GM12891 (cell line): ENCODE data around the gene NPBWR2.
"Not testable (repeated sequence)": the region's sequence is repeated elsewhere in the genome, so short reads cannot be mapped to it uniquely, and the experiment has no call there.

Source experiments
- DNase-seq: peaks from one replicate; pipeline ENCODE4 v3.0.0; 2011; ENCODE audit warnings: low spot score; ENCODE audit not compliant: insufficient read length
- FAIRE-seq: peaks from 2 replicates; lab custom pipeline; 2011; peaks lifted over from hg19 to GRCh38; lab: Jason Lieb, UNC
- PAX5 ChIP-seq: IDR thresholded peaks from 2 replicates; pipeline ENCODE4 v1.6.1; 2011; ENCODE audit warnings: low read length, moderate library complexity, mild to moderate bottlenecking; ENCODE audit not compliant: insufficient read depth, severe bottlenecking
- POLR2A ChIP-seq: IDR thresholded peaks from 2 replicates; pipeline ENCODE4 v1.6.1; 2011; ENCODE audit warnings: low read depth, low read length, control low read depth
- POLR2AphosphoS5 ChIP-seq: IDR thresholded peaks from 2 replicates; pipeline ENCODE4 v1.6.1; 2011; ENCODE audit warnings: low read depth, low read length, control low read depth
- POU2F2 ChIP-seq: IDR thresholded peaks from 2 replicates; pipeline ENCODE4 v1.6.1; 2011; ENCODE audit warnings: low read depth, mild to moderate bottlenecking, control low read depth, low read length, moderate library complexity
- SPI1 ChIP-seq: IDR thresholded peaks from 2 replicates; pipeline ENCODE4 v1.6.1; 2011; ENCODE audit warnings: low read depth, low read length, control low read depth
- TAF1 ChIP-seq: IDR thresholded peaks from 2 replicates; pipeline ENCODE4 v1.6.1; 2011; ENCODE audit warnings: low read depth, low read length, control low read depth

Gene NPBWR2

DNA sequence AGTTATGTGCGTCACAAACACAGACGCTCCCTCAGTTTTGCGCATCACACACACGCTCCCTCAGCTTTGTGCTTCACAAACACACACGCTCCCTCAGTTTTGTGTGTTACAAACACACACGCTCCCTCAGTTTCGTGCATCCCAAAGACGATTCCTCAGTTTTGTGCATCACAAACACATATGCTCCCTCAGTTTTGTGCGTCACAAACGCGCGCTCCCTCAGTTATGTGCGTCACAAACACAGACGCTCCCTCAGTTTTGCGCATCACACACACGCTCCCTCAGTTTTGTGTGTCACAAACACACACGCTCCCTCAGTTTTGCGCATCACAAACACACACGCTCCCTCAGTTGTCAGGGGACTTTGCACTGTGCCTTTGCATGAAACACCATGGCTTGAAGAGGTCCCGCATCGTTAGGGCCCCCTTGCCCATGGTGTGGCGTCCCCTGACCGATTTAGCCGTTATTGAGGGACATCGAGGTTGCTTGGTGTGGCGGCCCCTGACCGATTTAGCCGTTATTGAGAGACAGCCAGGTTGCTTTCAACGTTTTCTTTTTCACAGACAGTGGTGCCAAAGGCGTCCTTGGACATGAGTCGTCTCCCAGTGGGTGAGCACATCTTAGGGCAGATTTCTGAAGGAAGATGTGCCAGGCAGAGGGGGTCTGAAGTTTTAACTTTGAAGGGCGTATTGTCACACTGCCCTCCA is 28.8 kb upstream of the NPBWR2 start:
- DNase-seq (no peak), FAIRE-seq (no peak)
- TF ChIP-seq SPI1 (no peak), PAX5 (no peak), POLR2AphosphoS5 (no peak), POU2F2 (no peak), TAF1 (no peak), POLR2A (no peak)

DNA sequence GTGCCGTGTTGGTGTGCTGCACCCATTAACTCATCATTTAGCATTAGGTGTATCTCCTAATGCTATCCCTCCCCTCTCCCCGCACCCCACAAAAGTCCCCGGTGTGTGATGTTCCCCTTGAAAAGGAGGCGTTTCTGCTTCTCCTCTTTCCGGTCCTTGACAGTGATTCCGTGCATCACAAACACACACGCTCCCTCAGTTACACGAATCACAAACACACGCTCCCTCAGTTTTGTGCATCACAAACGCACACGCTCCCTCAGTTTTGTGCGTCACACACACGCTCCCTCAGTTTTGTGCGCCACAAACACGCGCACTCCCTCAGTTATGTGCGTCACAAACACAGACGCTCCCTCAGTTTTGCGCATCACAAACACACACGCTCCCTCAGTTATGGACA is 27.4 kb upstream of the NPBWR2 start:
- not testable (repeated sequence) for DNase-seq, FAIRE-seq

DNA sequence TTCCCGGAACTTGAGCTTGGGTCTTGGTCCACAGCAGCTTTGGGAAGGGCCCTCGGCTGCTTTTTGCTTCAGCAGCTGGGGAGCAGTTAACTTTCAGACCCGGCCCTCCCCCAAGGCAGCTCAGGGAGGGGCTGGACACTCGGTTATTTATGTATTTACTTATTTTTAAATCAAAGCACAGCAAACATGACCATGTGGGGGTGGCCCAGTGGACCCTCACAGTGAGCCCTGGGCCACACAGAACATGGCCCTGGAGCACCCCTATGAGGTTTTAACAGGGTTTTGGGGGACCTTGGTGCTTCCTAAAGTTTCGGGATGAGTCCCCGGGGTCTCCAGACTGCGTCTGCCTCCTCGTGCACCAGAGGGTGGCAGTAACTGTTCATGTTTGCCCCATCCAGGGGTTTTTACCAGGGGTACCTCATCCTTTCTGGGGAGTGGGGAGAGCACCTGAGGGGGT is 26.6 kb upstream of the NPBWR2 start:
- no peak for FAIRE-seq

DNA sequence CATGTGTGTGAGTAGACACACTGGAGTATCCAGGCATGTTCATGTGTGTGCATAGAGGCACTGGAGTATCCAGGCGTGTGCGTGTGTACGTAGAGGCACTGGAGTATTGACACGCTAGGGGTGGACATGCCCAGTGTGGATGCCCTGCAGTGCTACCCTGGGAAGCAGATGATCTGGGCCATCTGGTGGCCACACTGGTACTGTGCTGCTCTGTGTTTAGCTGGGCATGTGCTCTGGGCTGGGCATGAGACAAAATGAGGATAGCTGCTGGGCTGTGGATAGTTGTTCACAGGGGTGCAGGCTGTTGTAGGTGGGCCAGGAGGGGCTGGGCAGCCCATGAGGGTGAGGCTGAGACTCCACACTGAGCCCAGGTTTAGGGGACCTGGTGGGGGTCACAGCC is 24.0 kb upstream of the NPBWR2 start:
- no peak for DNase-seq
- TF ChIP-seq TAF1 (no peak), POU2F2 (no peak), PAX5 (no peak), POLR2AphosphoS5 (no peak), SPI1 (no peak), POLR2A (no peak)
- no peak for FAIRE-seq

More for the DNA sequence above, 26.6 kb upstream of the NPBWR2 start:
- TF ChIP-seq POLR2A (no peak), PAX5 (no peak), POLR2AphosphoS5 (no peak), TAF1 (no peak)
- DNase-seq = no peak

DNA sequence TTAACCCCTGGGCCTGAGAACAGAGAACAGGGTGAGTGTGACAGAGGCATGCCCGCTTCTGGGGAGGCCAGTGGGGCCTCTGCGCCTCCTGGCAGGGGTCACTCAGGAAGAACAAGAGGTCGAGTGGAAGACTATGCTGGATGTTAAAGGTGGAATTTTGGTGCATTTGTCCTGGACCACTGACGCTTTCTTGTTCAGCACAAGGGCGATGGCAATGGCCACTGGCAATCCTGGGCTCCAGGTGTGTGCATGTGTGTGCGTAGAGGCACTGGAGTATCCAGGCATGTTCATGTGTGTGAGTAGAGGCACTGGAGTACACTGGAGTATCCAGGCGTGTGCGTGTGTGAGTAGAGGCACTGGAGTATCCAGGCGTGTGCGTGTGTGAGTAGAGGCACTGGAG is 23.5 kb upstream of the NPBWR2 start:
- TF ChIP-seq POLR2AphosphoS5 = no peak
- no peak for TF ChIP-seq POU2F2
- TF ChIP-seq POLR2A = no peak
- TF ChIP-seq TAF1 = no peak
- TF ChIP-seq PAX5 = no peak
- TF ChIP-seq SPI1 = no peak
- no peak for DNase-seq
- FAIRE-seq = no peak

DNA sequence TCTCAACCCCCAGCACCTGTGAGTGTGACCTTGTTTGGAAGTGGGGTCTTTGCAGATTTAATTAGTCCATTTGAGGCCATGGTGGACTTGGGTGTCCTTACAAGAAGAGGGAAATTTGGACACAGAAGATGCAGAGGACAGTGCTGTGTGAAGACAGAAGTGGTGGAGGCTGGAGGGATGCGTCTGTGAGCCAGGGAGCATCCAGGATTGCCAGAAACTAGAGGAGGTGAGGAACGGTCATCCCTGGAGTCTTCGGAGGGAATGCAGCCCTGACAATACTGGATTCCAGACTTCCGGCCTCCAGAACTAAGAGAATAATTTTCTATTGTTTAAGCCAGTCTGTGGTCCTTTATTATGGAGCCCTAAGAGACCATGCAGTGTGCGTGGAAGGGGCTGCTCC is 22.9 kb upstream of the NPBWR2 start:
- FAIRE-seq = no peak
- TF ChIP-seq POU2F2 (no peak), SPI1 (no peak), POLR2A (no peak)
- no peak for DNase-seq

DNA sequence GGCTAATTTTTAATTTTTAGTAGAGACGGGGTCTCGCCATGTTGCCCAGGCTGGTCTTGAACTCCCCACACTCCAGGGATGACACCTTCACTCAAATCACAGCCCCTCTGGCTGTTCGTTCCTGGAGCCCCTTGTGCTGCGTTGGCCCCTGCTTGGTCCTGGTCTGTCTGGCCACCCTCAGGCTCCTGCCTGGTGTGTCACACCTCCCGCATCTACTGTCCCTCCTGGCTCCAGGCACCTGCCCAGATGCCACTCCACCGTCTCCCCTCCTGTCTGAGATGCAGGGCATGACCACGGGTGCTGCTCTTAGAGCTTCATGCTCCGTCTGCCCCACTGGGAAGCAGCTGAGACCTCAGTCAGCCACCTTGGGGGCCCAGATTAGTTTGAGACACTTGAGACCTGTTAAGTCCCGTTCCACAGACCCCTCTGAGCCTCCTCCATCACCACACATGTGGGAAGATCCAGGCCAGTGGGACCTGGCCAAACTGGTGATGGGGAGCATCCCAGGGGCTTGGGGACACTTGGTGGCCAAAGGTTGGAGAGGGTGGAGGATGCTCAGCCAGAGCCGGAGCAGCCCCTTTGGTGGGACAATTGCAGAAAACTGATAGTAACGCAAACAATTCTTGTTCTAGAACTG is 21.9 kb upstream of the NPBWR2 start:
- TF ChIP-seq POLR2AphosphoS5 (no peak), PAX5 (no peak), POU2F2 (no peak), POLR2A (no peak), TAF1 (no peak), SPI1 (no peak)
- FAIRE-seq (no peak), DNase-seq (no peak)

DNA sequence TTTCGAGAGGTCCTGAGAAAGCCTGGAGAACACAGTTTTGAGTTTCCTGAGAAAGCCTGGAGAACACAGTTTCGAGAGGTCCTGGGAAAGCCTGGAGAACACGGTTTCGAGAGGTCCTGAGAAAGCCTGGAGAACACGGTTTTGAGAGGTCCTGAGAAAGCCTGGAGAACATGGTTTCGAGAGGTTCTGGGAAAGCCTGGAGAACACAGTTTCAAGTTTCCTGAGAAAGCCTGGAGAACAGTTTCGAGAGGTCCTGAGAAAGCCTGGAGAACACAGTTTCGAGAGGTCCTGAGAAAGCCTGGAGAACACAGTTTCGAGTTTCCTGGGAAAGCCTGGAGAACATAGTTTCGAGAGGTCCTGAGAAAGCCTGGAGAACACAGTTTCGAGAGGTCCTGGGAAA is 16.2 kb upstream of the NPBWR2 start:
- not testable (repeated sequence) for DNase-seq, FAIRE-seq

DNA sequence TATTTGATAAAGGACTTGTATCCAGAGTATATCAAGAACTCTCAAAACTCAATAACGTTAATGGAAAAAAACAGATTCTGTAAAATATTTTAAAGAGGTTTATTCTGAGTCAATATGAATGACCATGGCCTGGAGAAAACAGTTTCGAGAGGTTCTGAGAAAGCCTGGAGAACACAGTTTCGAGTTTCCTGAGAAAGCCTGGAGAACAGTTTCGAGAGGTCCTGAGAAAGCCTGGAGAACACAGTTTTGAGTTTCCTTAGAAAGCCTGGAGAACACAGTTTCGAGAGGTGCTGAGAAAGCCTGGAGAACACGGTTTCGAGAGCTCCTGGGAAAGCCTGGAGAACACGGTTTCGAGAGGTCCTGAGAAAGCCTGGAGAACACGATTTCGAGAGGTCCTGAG is 15.6 kb upstream of the NPBWR2 start:
- not testable (repeated sequence) for FAIRE-seq, DNase-seq

DNA sequence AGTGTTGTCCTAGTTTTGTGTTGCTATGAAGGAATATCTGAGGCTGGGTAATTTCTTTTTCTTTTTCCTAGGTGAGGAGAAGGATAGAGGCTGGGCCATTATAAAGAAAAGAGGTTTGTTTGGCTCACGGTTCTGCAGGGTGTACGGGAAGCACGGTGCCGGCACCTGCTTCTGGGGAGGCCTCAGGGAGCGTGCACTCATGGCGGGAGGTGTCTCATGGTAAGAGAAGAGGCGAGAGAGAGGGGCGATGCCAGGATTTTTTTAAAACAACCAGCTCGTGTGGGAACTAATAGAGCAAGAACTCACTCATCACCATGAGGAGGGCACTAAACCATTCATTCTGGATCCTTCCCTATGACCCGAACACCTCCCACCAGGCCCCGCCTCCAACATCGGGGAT is 14.2 kb upstream of the NPBWR2 start:
- DNase-seq (no peak), FAIRE-seq (no peak)
- TF ChIP-seq POLR2A = no peak
- no peak for TF ChIP-seq PAX5
- no peak for TF ChIP-seq SPI1
- TF ChIP-seq TAF1 = no peak
- no peak for TF ChIP-seq POU2F2
- no peak for TF ChIP-seq POLR2AphosphoS5

DNA sequence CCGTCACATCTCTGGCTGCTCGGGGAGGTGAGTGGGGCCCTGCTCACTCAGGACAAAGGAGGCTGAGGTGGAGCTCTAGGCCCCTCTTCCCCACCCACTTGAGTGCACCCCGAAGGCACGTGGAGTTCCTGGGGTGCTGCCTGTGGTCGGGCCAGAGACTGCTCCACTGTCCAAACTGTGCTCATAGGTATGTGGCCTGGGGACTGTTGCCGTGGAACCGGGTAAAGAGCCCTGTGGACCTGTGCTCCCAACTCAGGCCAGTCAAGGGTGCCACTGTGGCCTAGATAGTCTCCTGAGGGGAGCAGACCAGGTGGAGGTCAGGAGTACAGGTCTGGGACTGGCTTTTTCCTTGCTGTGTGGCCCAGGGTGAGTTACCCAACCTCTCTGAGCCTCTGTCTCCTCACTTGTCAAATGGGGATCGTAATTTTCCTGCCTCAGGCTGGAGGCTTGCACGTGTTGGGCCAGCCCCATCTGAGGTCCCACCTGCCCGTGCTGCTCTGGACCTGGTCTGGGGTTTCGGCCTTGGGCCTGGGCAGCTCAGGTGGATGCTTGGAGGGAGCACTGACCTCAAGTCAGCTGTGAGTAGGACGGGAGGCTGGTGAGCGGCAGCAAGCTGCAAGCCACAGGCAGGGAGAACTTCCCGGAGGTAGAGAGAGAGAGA is 12.4 kb upstream of the NPBWR2 start:
- FAIRE-seq = no peak
- TF ChIP-seq TAF1 (no peak), POU2F2 (no peak), POLR2A (no peak), POLR2AphosphoS5 (no peak), SPI1 (no peak), PAX5 (no peak)
- no peak for DNase-seq
